ENCODE measurements around the gene MYOZ2.
"Not testable (repeated sequence)": the region's sequence is repeated elsewhere in the genome, so short reads cannot be mapped to it uniquely, and the experiment has no call there.

Gene MYOZ2

GRCh38 chr4:119130365-119131065 lies 5.1 kb upstream of the MYOZ2 start:
- no peak for DNase-seq

GRCh38 chr4:119131164-119131563 lies 4.5 kb upstream of the MYOZ2 start:
- DNase-seq = no peak

- DNase-seq = no peak
These were observed 3.3 kb upstream of the MYOZ2 start for GRCh38 chr4:119132306-119132705.

- no peak for DNase-seq
These were observed 914 bp downstream of the MYOZ2 start for GRCh38 chr4:119136546-119136945.

- peak; percentile 5 for DNase-seq
These were observed 2.4 kb downstream of the MYOZ2 start for GRCh38 chr4:119138046-119138445.

- DNase-seq = no peak
These were observed 3.7 kb downstream of the MYOZ2 start for GRCh38 chr4:119139311-119139710.

GRCh38 chr4:119139822-119140252 lies 4.2 kb downstream of the MYOZ2 start:
- DNase-seq = peak; percentile 20

GRCh38 chr4:119141283-119141682 lies 5.7 kb downstream of the MYOZ2 start:
- DNase-seq = not testable (repeated sequence)

GRCh38 chr4:119142833-119143232 lies 7.2 kb downstream of the MYOZ2 start:
- DNase-seq = no peak

- DNase-seq = not testable (repeated sequence)
These were observed 7.7 kb downstream of the MYOZ2 start for GRCh38 chr4:119143341-119143740.

GRCh38 chr4:119149110-119149509 lies 13.5 kb downstream of the MYOZ2 start:
- no peak for DNase-seq

- no peak for DNase-seq
These were observed 15.5 kb downstream of the MYOZ2 start for GRCh38 chr4:119151161-119151560.

GRCh38 chr4:119152741-119153140 lies 17.1 kb downstream of the MYOZ2 start:
- no peak for DNase-seq

- DNase-seq = no peak
These were observed 26.5 kb downstream of the MYOZ2 start for GRCh38 chr4:119162174-119162573.

- DNase-seq = no peak
These were observed 30.1 kb downstream of the MYOZ2 start for GRCh38 chr4:119165767-119166166.

GRCh38 chr4:119170195-119170594 lies 34.6 kb downstream of the MYOZ2 start:
- DNase-seq = no peak

- DNase-seq = no peak
These were observed 36.6 kb downstream of the MYOZ2 start for GRCh38 chr4:119172223-119172622.

GRCh38 chr4:119173729-119174361 lies 38.2 kb downstream of the MYOZ2 start:
- DNase-seq = not testable (repeated sequence)

GRCh38 chr4:119179011-119179410 lies 43.4 kb downstream of the MYOZ2 start:
- no peak for DNase-seq

- DNase-seq = no peak
These were observed 48.5 kb downstream of the MYOZ2 start for GRCh38 chr4:119184128-119184527.

GRCh38 chr4:119189638-119190037 lies 54.0 kb downstream of the MYOZ2 start:
- no peak for DNase-seq

GRCh38 chr4:119190354-119190753 lies 54.7 kb downstream of the MYOZ2 start:
- DNase-seq = no peak

- no peak for DNase-seq
These were observed 55.9 kb downstream of the MYOZ2 start for GRCh38 chr4:119191505-119191904.

- DNase-seq = no peak
These were observed 62.2 kb downstream of the MYOZ2 start for GRCh38 chr4:119197772-119198212.

GRCh38 chr4:119204916-119205315 lies 69.3 kb downstream of the MYOZ2 start:
- no peak for DNase-seq
